SK-N-SH treated with all-trans-retinoic acid at 6 μM for 48 hours (cell line): ENCODE measurements around the gene KNSTRN.

Source experiments
- ATAC-seq: fragments of 200-7000 bp; cut with Tn5 transposase; 3 replicates; pipeline ENCODE4 v1.9.1; 2020; ENCODE audit warnings: mild to moderate bottlenecking, moderate library complexity
- ARNTL ChIP-seq: fragments of 450-650 bp; formaldehyde crosslinking; IDR thresholded peaks from 2 replicates; pipeline ENCODE4 v1.5.0; 2020; ENCODE audit warnings: low read depth, mild to moderate bottlenecking, moderate library complexity, borderline replicate concordance
- BACH2 ChIP-seq: fragments of 250-450 bp; sonication (Bioruptor Pico); IDR thresholded peaks from 2 replicates; pipeline ENCODE4 v1.9.0; 2021; ENCODE audit warnings: mild to moderate bottlenecking, borderline replicate concordance
- CSRNP3 ChIP-seq: fragments of 250-450 bp; sonication (Bioruptor Pico); IDR thresholded peaks from 2 replicates; pipeline ENCODE4 v1.5.1; 2021; ENCODE audit warnings: mild to moderate bottlenecking, moderate library complexity
- ESRRG ChIP-seq: fragments of 250-450 bp; sonication (Bioruptor Pico); IDR thresholded peaks from 2 replicates; pipeline ENCODE4 v1.6.1; 2021; ENCODE audit warnings: mild to moderate bottlenecking
- ISL1 ChIP-seq: fragments of 250-450 bp; sonication (Bioruptor Pico); IDR thresholded peaks from 2 replicates; pipeline ENCODE4 v2.1.2; 2022; ENCODE audit warnings: mild to moderate bottlenecking, moderate library complexity
- OSR1 ChIP-seq: fragments of 250-450 bp; sonication (Bioruptor Pico); IDR thresholded peaks from 2 replicates; pipeline ENCODE4 v1.8.0; 2022; ENCODE audit warnings: moderate library complexity, mild to moderate bottlenecking, inconsistent platforms
- PPARA ChIP-seq: fragments of 250-450 bp; sonication (Bioruptor Pico); IDR thresholded peaks from 2 replicates; pipeline ENCODE4 v1.5.0; 2020; ENCODE audit warnings: mild to moderate bottlenecking, borderline replicate concordance
- RARB ChIP-seq: fragments of 250-450 bp; sonication (Bioruptor Pico); IDR thresholded peaks from 2 replicates; pipeline ENCODE4 v1.8.0; 2021; ENCODE audit warnings: mild to moderate bottlenecking, moderate library complexity
- SNAI2 ChIP-seq: fragments of 250-450 bp; sonication (Bioruptor Pico); IDR thresholded peaks from 2 replicates; pipeline ENCODE4 v1.5.0; 2020; ENCODE audit warnings: mild to moderate bottlenecking, moderate library complexity
- TCF4 ChIP-seq: fragments of 250-450 bp; sonication (Bioruptor Pico); IDR thresholded peaks from 2 replicates; pipeline ENCODE4 v1.8.0; 2021; ENCODE audit warnings: mild to moderate bottlenecking, moderate library complexity, borderline replicate concordance
- TOX ChIP-seq: fragments of 250-450 bp; sonication (Bioruptor Pico); IDR thresholded peaks from 2 replicates; pipeline ENCODE4 v1.8.0; 2021; ENCODE audit warnings: mild to moderate bottlenecking, moderate library complexity, borderline replicate concordance
- ZC3H10 ChIP-seq: fragments of 250-450 bp; sonication (Bioruptor Pico); IDR thresholded peaks from 2 replicates; pipeline ENCODE4 v1.5.1; 2021; ENCODE audit warnings: mild to moderate bottlenecking, moderate library complexity
- ZFP3 ChIP-seq: fragments of 250-450 bp; sonication (Bioruptor Pico); IDR thresholded peaks from 2 replicates; pipeline ENCODE4 v1.5.0; 2020; ENCODE audit warnings: mild to moderate bottlenecking, moderate library complexity
- ZFP30 ChIP-seq: fragments of 450-650 bp; formaldehyde crosslinking; IDR thresholded peaks from 2 replicates; pipeline ENCODE4 v1.5.0; 2022; ENCODE audit warnings: mild to moderate bottlenecking, moderate library complexity
- ZNF565 ChIP-seq: fragments of 450-650 bp; formaldehyde crosslinking; conservative IDR thresholded peaks from 2 replicates; pipeline ENCODE4 v1.5.0; 2020; ENCODE audit warnings: low read depth, mild to moderate bottlenecking, moderate library complexity
- ZNF70 ChIP-seq: fragments of 450-650 bp; formaldehyde crosslinking; IDR thresholded peaks from 2 replicates; pipeline ENCODE4 v1.5.0; 2020; ENCODE audit warnings: mild to moderate bottlenecking, moderate library complexity
- ZNF8 ChIP-seq: fragments of 450-650 bp; formaldehyde crosslinking; IDR thresholded peaks from 2 replicates; pipeline ENCODE4 v1.5.0; 2020; ENCODE audit warnings: mild to moderate bottlenecking, moderate library complexity
- TF ChIP-seq, protein P1 (sequence below): fragments of 250-450 bp; sonication (Bioruptor Pico); IDR thresholded peaks from 2 replicates; pipeline ENCODE4 v1.5.0; 2020; ENCODE audit warnings: mild to moderate bottlenecking, moderate library complexity
- TF ChIP-seq, protein P2 (sequence below): fragments of 250-450 bp; sonication (Bioruptor Pico); IDR thresholded peaks from 2 replicates; pipeline ENCODE4 v1.8.0; 2021; ENCODE audit warnings: low read depth, mild to moderate bottlenecking, moderate library complexity, borderline replicate concordance
- TF ChIP-seq, protein P3 (sequence below): fragments of 250-450 bp; sonication (Bioruptor Pico); IDR thresholded peaks from 2 replicates; pipeline ENCODE4 v1.8.0; 2020; ENCODE audit warnings: mild to moderate bottlenecking, moderate library complexity, borderline replicate concordance
- TF ChIP-seq, protein P4 (sequence below): fragments of 250-450 bp; sonication (Bioruptor Pico); IDR thresholded peaks from 2 replicates; pipeline ENCODE4 v1.5.1; 2020; ENCODE audit warnings: low read depth, mild to moderate bottlenecking, moderate library complexity

The KNSTRN gene

GRCh38 chr15:40334941-40335795 is 47.4 kb upstream of the KNSTRN start (continued):
- no peak for TF ChIP-seq CSRNP3 (CRISPR knock-in tag)

DNA sequence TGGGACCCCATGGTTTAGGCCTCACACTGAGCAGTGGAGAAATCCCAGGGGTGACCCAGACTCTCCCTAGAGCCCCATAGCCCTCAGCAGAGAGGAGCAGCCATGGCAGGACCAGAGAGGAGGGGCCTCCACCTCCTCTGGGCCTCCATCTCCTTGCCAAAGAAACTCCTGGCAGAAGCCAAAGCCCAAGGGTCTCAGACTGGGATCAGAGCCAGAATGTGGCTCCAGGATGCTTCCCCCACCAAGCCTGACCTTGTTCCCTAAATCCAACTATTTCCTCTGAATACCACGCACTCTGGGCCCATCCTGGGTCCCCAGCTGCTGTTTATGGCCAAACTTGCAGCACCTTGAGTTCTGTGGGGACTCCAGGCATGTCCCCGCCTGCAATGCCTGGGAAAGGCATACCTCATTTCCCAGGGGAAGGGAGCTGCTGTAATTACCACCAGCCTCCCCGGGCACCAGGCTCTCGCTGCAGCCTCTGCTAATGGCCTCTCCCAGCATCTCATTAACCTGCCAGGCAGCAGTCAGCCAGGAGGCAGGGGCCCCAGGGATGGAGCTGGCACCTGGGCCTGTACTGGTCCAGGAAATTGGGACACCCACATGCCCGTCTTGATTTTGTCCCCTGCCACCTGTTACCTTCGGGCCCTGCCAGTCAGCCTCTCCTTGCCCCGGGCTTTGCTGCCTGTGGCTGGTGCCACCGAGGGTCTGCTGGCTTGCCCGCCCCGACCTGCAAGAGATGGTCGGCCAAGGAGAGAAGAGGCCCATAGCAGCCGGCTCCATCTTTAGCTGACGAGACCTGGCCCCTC is 46.4 kb upstream of the KNSTRN start:
- no peak for TF ChIP-seq SNAI2 (CRISPR knock-in tag)
- no peak for TF ChIP-seq ESRRG
- TF ChIP-seq BACH2 (CRISPR knock-in tag), result no peak
- TF ChIP-seq ZFP3 (CRISPR knock-in tag), result no peak
- no peak for TF ChIP-seq ZNF565 (CRISPR knock-in tag)
- TF ChIP-seq, all 23 proteins: peak for 0

DNA sequence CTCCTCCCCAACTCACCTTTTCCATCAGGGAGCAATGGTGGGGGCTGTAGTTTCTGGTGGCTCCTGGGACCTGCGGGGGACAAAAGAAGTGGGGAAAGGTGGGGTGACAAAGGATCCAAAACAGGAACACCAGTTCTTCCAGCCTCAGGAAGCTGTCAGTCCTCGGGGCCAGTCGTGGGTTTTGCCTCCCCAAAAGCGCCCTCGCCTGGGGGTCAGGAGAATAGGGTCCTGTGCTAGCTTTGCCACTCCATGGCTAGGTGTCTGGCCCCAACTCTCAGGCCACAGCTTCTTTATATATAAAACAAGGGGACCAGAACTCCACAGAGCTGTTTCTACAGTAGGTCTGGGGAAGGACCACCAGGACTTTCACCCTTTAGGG is 45.8 kb upstream of the KNSTRN start:
- TF ChIP-seq, protein P1, sequence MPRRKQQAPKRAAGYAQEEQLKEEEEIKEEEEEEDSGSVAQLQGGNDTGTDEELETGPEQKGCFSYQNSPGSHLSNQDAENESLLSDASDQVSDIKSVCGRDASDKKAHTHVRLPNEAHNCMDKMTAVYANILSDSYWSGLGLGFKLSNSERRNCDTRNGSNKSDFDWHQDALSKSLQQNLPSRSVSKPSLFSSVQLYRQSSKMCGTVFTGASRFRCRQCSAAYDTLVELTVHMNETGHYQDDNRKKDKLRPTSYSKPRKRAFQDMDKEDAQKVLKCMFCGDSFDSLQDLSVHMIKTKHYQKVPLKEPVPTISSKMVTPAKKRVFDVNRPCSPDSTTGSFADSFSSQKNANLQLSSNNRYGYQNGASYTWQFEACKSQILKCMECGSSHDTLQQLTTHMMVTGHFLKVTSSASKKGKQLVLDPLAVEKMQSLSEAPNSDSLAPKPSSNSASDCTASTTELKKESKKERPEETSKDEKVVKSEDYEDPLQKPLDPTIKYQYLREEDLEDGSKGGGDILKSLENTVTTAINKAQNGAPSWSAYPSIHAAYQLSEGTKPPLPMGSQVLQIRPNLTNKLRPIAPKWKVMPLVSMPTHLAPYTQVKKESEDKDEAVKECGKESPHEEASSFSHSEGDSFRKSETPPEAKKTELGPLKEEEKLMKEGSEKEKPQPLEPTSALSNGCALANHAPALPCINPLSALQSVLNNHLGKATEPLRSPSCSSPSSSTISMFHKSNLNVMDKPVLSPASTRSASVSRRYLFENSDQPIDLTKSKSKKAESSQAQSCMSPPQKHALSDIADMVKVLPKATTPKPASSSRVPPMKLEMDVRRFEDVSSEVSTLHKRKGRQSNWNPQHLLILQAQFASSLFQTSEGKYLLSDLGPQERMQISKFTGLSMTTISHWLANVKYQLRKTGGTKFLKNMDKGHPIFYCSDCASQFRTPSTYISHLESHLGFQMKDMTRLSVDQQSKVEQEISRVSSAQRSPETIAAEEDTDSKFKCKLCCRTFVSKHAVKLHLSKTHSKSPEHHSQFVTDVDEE (CRISPR knock-in tag), result no peak
- TF ChIP-seq ZNF70 (CRISPR knock-in tag), result no peak
- TF ChIP-seq, protein P2, sequence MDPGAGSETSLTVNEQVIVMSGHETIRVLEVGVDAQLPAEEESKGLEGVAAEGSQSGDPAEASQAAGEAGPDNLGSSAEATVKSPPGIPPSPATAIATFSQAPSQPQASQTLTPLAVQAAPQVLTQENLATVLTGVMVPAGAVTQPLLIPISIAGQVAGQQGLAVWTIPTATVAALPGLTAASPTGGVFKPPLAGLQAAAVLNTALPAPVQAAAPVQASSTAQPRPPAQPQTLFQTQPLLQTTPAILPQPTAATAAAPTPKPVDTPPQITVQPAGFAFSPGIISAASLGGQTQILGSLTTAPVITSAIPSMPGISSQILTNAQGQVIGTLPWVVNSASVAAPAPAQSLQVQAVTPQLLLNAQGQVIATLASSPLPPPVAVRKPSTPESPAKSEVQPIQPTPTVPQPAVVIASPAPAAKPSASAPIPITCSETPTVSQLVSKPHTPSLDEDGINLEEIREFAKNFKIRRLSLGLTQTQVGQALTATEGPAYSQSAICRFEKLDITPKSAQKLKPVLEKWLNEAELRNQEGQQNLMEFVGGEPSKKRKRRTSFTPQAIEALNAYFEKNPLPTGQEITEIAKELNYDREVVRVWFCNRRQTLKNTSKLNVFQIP (CRISPR knock-in tag), result no peak
- TF ChIP-seq OSR1 (CRISPR knock-in tag), result no peak
- TF ChIP-seq ZFP3 (CRISPR knock-in tag), result no peak
- TF ChIP-seq RARB (CRISPR knock-in tag), result no peak
- ATAC-seq, result no peak

More for the DNA sequence above, 46.4 kb upstream of the KNSTRN start:
- ATAC-seq, result no peak

- no peak for ATAC-seq
- no peak for TF ChIP-seq ISL1 (CRISPR knock-in tag)
- no peak for TF ChIP-seq ZNF8 (CRISPR knock-in tag)
- TF ChIP-seq PPARA, result no peak
- TF ChIP-seq TCF4, result no peak
- TF ChIP-seq ARNTL (CRISPR knock-in tag), result no peak
- no peak for TF ChIP-seq ZC3H10 (CRISPR knock-in tag)
- no peak for TF ChIP-seq ZNF565 (CRISPR knock-in tag)
- TF ChIP-seq, protein P2 (CRISPR knock-in tag), result no peak
- no peak for TF ChIP-seq ZNF70 (CRISPR knock-in tag)
- TF ChIP-seq, protein P3, sequence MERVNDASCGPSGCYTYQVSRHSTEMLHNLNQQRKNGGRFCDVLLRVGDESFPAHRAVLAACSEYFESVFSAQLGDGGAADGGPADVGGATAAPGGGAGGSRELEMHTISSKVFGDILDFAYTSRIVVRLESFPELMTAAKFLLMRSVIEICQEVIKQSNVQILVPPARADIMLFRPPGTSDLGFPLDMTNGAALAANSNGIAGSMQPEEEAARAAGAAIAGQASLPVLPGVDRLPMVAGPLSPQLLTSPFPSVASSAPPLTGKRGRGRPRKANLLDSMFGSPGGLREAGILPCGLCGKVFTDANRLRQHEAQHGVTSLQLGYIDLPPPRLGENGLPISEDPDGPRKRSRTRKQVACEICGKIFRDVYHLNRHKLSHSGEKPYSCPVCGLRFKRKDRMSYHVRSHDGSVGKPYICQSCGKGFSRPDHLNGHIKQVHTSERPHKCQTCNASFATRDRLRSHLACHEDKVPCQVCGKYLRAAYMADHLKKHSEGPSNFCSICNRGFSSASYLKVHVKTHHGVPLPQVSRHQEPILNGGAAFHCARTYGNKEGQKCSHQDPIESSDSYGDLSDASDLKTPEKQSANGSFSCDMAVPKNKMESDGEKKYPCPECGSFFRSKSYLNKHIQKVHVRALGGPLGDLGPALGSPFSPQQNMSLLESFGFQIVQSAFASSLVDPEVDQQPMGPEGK, result no peak
- TF ChIP-seq ZFP30, result no peak
- TF ChIP-seq ZFP3 (CRISPR knock-in tag), result no peak
- TF ChIP-seq TOX (CRISPR knock-in tag), result no peak
- TF ChIP-seq, protein P4, sequence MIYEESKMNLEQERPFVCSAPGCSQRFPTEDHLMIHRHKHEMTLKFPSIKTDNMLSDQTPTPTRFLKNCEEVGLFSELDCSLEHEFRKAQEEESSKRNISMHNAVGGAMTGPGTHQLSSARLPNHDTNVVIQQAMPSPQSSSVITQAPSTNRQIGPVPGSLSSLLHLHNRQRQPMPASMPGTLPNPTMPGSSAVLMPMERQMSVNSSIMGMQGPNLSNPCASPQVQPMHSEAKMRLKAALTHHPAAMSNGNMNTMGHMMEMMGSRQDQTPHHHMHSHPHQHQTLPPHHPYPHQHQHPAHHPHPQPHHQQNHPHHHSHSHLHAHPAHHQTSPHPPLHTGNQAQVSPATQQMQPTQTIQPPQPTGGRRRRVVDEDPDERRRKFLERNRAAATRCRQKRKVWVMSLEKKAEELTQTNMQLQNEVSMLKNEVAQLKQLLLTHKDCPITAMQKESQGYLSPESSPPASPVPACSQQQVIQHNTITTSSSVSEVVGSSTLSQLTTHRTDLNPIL (CRISPR knock-in tag), result no peak
- no peak for TF ChIP-seq OSR1 (CRISPR knock-in tag)
Measured at GRCh38 chr15:40337597-40337996, 44.9 kb upstream of the KNSTRN start.
